Body of pancreas (tissue), 4 donors: ENCODE results near the gene SGMS1. TPM values are rescaled to one million over a fixed set of nuclear protein-coding genes. Genes with fewer than 3 reads are reported as not detected.
"Not testable (repeated sequence)": the region's sequence is repeated elsewhere in the genome, so short reads cannot be mapped to it uniquely, and the experiment has no call there.

Experiments used
- ATAC-seq: fragments of 150-250 bp; one replicate; pipeline ENCODE4 v1.9.1; 2016
- DNase-seq, 4 donors: peaks; one replicate each; pipeline ENCODE4 v3.0.0-alpha.2; 2019
- H3K27ac ChIP-seq, 4 donors: fragments of 200-600 bp; sonication (generic); 1 replicate in 3 of 4; 2 replicates in 1 of 4; pipeline versions ENCODE4 v1.5.1 to v1.6.1; 2016 to 2019; ENCODE audit warnings: mild to moderate bottlenecking in 1 of 4, mixed read lengths in 1 of 4, moderate library complexity in 1 of 4
- H3K27me3 ChIP-seq, 2 donors: fragments of 200-600 bp; sonication (generic); one replicate each; pipeline ENCODE4 v1.6.0; 2016; ENCODE audit warnings: mild to moderate bottlenecking in 1 of 2
- H3K36me3 ChIP-seq, 2 donors: fragments of 200-600 bp; sonication (generic); replicated peaks in 1 of 2; 2 replicates each; pipeline ENCODE4 v1.5.1; 2016; ENCODE audit warnings: low read depth in 2 of 2; ENCODE audit not compliant: insufficient read depth in 1 of 2
- H3K4me1 ChIP-seq: fragments of 200-600 bp; sonication (generic); one replicate; pipeline ENCODE4 v1.6.0; 2016
- H3K4me3 ChIP-seq, 2 donors: fragments of 200-600 bp; sonication (generic); 1 replicate in 1 of 2; 2 replicates in 1 of 2; pipeline ENCODE4 v1.5.1; 2016 to 2019
- H3K9me3 ChIP-seq, 3 donors: fragments of 200-600 bp; sonication (generic); 1 replicate in 2 of 3; 2 replicates in 1 of 3; pipeline ENCODE4 v1.5.1; 2016
- CTCF ChIP-seq, 7 experiments: fragments of 450-650 bp in 4 of 7; fragments of 200-600 bp in 3 of 7; sonication (generic) in 3 of 7; IDR thresholded peaks; one replicate each; pipeline ENCODE4 v1.5.1; 2016 to 2019; ENCODE audit warnings: antibody characterized with exemption in 7 of 7
- POLR2A ChIP-seq, 3 donors: fragments of 450-650 bp; IDR thresholded peaks; one replicate each; pipeline ENCODE4 v1.6.1; 2016; ENCODE audit warnings: antibody characterized with exemption in 3 of 3, mild to moderate bottlenecking in 2 of 3
- WGBS, 2 donors: methylation state at CpG; one replicate each; pipeline ENCODE4 v1.1.5; 2017; 5-methylcytosine and 5-hydroxymethylcytosine counted together
- intact Hi-C: fragments of 100-400 bp; cut with DNase I; formaldehyde crosslinking; loops from one replicate; pipeline ENCODE4 v1.15.1; 2023
- total RNA-seq, 2 donors: library from RNA; depleted of rRNA; stranded (reverse); fragments of >200 nt; gene quantifications; one replicate each; pipeline ENCODE4 v1.1.0, GENCODE V29; 2016

The SGMS1 gene
- total RNA-seq, 2 donors from 2014 or later, result 46.2 to 68.9 TPM

GRCh38 chr10:50651808-50652207, 28.1 kb upstream of the SGMS1 start:
- DNase-seq (no peak), ATAC-seq (no peak)
- Histone ChIP-seq H3K4me3 (no peak overlapping the region), H3K27ac (no peak overlapping the region), H3K9me3 (no peaks in the 10 kb centered on the region), H3K36me3 (no peaks in the 10 kb centered on the region), H3K27me3 (no peaks in the 10 kb centered on the region), H3K4me1 (peaks cover 5% of the 10 kb centered on the region)
- intact Hi-C loops, result no loop called here
- TF ChIP-seq POLR2A (IDR thresholded peaks at IDR 0.05), result no peak
- no peak for TF ChIP-seq CTCF (IDR thresholded peaks at IDR 0.05)
- WGBS, 2 donors, result 78 to 82% methylated on average over 2 of the region's 2 CpGs

GRCh38 chr10:50650481-50650880, 26.7 kb upstream of the SGMS1 start:
- TF ChIP-seq POLR2A (IDR thresholded peaks at IDR 0.05) (no peak), CTCF (IDR thresholded peaks at IDR 0.05) (no peak)
- intact Hi-C loops, result no loop called here
- Histone ChIP-seq H3K36me3 (no peaks in the 10 kb centered on the region), H3K27me3 (no peaks in the 10 kb centered on the region), H3K27ac (no peak overlapping the region), H3K9me3 (no peaks in the 10 kb centered on the region), H3K4me3 (no peak overlapping the region), H3K4me1 (peaks cover 5% of the 10 kb centered on the region)
- 59 to 78% methylated on average over 3 of the region's 3 CpGs for WGBS, 2 donors
- ATAC-seq (no peak), DNase-seq (no peak)

GRCh38 chr10:50648935-50649227, 25.1 kb upstream of the SGMS1 start:
- TF ChIP-seq POLR2A (IDR thresholded peaks at IDR 0.05), result no peak
- no peak for TF ChIP-seq CTCF (IDR thresholded peaks at IDR 0.05)
- ATAC-seq (no peak), DNase-seq (no peak)
- Histone ChIP-seq H3K27me3 (no peaks in the 10 kb centered on the region), H3K27ac (no peak overlapping the region), H3K4me1 (peaks cover 5% of the 10 kb centered on the region), H3K36me3 (no peaks in the 10 kb centered on the region), H3K4me3 (no peak overlapping the region), H3K9me3 (no peaks in the 10 kb centered on the region)
- intact Hi-C loops, result no loop called here
- 41 to 43% methylated on average over 1 of the region's 1 CpG for WGBS, 2 donors

GRCh38 chr10:50648089-50648934, 24.6 kb upstream of the SGMS1 start:
- WGBS, 2 donors, result 58 to 67% methylated on average over 7 of the region's 7 CpGs
- intact Hi-C loops, result no loop called here
- ATAC-seq (no peak), DNase-seq (no peak)
- peaks cover 4% of the 10 kb centered on the region for H3K4me1 ChIP-seq
- H3K27ac ChIP-seq, result no peak overlapping the region
- H3K36me3 ChIP-seq, result no peaks in the 10 kb centered on the region
- TF ChIP-seq CTCF (IDR thresholded peaks at IDR 0.05) (no peak), POLR2A (IDR thresholded peaks at IDR 0.05) (no peak)
- H3K4me3 ChIP-seq, result no peak overlapping the region
- H3K27me3 ChIP-seq, result no peaks in the 10 kb centered on the region
- no peaks in the 10 kb centered on the region for H3K9me3 ChIP-seq

- intact Hi-C loops, DNase-seq, H3K4me1 ChIP-seq, H3K9me3 ChIP-seq, ATAC-seq, H3K36me3 ChIP-seq, H3K4me3 ChIP-seq, H3K27me3 ChIP-seq, H3K27ac ChIP-seq: not testable (repeated sequence)
- 93% methylated on average over 1 of the region's 1 CpG for WGBS, 2 donors
These were observed 23.6 kb upstream of the SGMS1 start for GRCh38 chr10:50647350-50647749.
